CD4-positive, alpha-beta T cell treated with Interleukin-15 for 1 hour (primary cell): ENCODE data around the gene PDE6B.
A peak's percentile ranks its signal among the peaks of the same experiment; 100 is the strongest.
"Not testable (repeated sequence)": the region's sequence is repeated elsewhere in the genome, so short reads cannot be mapped to it uniquely, and the experiment has no call there.

ENCODE experiments used
- DNase-seq: peaks from one replicate; pipeline ENCODE4 v3.0.0-alpha.2; 2020

Gene PDE6B

GRCh38 chr4:658681-659667, 33.6 kb downstream of the PDE6B start:
- DNase-seq = peak; percentile 10

DNA sequence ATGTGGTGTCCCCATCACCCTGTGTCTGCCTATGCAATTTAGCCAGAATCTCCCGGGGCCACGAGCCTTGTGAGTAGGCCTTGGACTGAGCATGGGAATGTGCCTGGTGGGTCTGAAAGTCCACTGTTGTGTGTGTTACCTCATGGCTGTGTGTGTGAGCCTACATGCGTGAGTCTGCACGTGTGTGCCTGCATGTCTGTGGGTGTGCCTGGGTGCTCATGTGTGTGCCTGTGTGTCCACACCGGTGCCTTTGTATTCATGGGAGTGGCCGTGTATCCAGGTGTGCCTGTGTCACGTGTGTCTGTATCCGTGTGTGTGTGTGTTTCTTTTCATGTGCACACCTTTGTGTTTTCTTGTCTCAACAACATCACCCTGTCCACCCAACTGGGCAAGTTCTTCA, 34.5 kb downstream of the PDE6B start:
- peak; percentile 4 for DNase-seq

DNA sequence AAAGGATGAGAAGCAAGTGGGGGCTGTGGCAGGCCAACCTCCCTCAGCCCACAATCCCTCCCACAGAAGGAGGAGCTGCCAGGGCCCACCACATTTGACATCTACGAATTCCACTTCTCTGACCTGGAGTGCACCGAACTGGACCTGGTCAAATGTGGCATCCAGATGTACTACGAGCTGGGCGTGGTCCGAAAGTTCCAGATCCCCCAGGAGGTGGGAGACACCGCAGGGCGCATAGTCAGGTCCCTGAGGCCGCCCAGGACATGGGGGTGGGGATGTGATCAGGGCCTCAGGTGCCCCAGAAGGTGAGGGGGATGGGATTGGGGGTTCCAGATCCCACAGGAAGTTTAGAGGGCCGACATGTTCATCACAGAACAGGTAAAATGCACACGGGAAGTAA, 35.0 kb downstream of the PDE6B start:
- DNase-seq = peak; percentile 0

DNA sequence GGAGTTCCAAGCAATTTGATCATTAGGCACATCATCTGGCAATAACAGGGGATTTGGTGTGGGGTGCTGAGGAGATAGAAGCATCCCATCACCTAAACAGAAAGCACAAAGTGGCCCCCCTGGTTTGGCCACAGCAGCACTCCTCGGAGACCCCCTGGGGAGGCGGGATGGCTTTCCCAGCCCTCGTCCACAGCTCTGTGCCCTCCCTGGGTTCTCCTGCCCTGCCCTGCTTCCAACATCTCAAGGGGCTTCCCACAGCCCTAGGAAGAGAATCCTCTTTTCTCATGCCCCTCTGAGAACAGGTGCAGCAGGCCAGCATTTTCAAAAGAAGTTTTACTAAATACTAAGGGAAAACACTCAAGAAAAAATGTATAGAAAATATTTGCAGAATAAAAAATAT, 35.9 kb downstream of the PDE6B start:
- peak; percentile 11 for DNase-seq

DNA sequence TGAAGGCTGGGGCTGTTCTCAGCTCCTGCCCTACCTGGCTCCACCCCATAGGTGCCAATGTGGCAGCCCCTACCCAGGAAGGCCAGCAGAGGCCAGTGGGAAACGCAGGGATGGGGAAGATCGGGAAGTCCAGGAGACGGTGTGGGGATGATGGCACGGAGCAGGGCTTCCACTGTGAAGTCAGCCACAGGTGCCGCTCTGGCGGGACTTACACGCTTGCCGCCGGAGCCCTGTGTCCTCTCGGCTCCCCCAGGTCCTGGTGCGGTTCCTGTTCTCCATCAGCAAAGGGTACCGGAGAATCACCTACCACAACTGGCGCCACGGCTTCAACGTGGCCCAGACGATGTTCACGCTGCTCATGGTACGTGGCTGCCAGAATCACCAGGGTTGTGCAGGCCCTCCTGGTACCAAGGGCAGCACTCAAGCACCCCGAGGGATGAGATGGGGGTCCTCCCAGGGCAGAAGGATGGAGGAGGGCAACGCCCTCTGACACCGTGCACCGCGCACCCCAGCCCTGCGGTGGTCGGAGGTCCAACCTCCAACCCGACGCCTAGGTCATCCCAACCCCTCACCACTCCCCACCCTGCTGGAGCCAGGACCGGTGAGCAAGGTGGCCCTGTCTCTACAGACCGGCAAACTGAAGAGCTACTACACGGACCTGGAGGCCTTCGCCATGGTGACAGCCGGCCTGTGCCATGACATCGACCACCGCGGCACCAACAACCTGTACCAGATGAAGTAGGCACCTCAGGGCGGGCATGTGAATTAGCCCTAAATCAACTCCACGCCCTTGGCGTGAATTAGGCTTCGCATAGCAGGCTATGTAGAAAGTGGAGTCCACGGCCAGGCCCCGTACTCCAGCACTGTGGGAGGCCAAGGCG, 36.7 kb downstream of the PDE6B start:
- peak; percentile 16 for DNase-seq

- peak; percentile 14 for DNase-seq
Observed at GRCh38 chr4:663046-663437, 37.7 kb downstream of the PDE6B start.

- peak; percentile 79 for DNase-seq
Observed at GRCh38 chr4:663438-664428, 38.4 kb downstream of the PDE6B start.

DNA sequence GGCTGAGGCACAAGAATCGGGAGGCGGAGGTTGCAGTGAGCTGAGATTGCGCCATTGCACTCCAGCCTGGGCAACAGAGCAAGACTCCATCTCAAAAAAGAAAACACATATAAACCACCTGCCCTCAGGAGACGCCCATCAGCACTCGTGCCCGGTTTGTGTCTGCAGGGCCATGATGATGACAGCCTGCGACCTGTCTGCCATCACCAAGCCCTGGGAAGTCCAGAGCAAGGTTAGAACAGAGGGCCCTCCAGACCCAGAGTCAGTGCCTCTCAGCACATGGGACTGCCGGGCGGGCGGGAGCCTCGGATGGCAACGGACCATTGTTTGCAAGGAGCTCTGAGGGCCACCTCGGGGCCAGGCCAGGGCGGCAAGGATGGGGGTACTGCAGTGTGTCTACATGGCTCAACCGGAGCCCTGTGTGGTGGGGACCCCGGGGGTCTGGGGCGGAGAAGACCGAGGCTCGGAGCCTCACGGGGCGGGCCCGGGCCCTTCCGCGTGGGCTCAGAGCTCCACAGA, 39.4 kb downstream of the PDE6B start:
- peak; percentile 13 for DNase-seq

- peak; percentile 10 for DNase-seq
Observed at GRCh38 chr4:665381-665750, 40.0 kb downstream of the PDE6B start.

- no peak for DNase-seq
Observed at GRCh38 chr4:665751-666435, 40.5 kb downstream of the PDE6B start.

- no peak for DNase-seq
Observed at GRCh38 chr4:666436-666810, 41.0 kb downstream of the PDE6B start.

GRCh38 chr4:666822-667544, 41.6 kb downstream of the PDE6B start:
- DNase-seq = no peak

- DNase-seq = no peak
Observed at GRCh38 chr4:667545-667925, 42.2 kb downstream of the PDE6B start.

DNA sequence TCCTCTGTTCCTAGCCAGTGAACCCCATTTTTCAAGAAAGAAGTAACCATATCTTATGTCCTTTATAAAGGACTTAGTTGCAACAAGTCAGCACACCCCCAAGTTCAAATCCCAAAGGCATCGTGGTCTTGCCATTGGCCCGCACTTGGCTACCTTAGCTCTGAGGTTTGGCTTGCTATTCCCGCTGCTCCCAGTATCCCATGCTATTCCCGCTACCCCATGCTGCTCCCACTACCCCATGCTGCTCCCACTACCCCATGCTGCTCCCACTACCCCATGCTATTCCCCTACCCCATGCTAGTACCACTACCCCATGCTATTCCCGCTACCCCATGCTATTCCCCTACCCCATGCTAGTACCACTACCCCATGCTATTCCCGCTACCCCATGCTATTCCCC, 42.8 kb downstream of the PDE6B start:
- DNase-seq = not testable (repeated sequence)

DNA sequence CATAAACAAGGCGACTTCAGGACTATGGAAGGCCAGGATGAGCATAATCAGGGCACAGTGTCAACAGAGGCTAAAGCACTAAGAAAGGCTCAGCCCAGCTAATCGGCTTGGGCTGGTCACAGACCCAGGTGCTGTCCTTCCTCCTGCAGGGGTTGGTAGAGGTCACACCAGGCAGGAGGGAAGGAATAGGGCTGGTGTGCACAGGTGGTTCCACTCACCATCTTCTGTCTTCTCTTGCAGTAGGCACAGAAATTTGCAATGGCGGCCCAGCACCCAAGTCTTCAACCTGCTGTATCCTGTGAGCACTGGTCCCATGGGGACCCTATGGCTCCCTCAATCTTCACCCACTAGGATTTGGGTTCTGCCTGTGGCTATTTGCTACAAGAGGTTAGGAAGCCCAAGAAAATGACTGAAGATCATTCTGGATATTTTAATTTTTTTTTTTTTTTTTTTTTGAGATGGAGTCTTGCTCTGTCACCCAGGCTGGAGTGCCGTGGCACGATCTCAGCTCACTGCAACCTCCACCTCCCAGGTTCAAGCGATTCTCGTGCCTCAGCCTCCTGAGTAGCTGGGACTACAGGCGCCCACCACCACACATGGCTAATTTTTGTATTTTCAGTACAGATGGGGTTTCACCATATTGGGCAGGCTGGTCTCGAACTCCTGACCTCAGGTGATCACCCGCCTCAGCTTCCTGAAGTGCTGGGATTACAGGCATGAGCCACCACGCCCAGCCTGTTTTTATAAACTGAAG, 44.6 kb downstream of the PDE6B start:
- DNase-seq = not testable (repeated sequence)

DNA sequence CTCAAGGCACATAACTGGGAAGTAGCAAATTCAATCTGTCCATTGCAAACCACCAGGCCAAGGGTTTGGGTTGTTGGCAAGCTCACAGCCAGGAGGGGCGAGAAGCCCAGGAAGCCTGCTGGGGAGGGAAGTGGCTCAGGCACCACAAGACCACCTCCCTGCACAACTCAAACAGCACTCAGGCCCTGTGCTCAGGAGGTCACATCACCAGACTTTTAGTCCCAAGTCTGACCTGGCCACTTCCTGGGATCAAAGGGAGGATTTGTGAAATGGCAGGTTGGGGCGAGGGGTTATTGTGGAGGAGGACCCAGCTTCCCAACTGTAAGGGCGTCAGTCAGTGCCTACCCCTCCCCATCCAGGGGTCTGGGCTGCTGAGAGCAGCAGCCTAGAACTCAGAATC, 46.4 kb downstream of the PDE6B start:
- DNase-seq = no peak

- no peak for DNase-seq
Observed at GRCh38 chr4:673349-674091, 48.1 kb downstream of the PDE6B start.

GRCh38 chr4:674172-675035, 49.0 kb downstream of the PDE6B start, which contains the start of the genes ATP5ME and MYL5:
Gene ATP5ME (minus strand): TSS chr4:674276. CDS start chr4:674247, 29 bp downstream.
Gene MYL5 (plus strand): TSS chr4:674542. CDS start chr4:678027, 3,485 bp downstream.
- peak; percentile 98 for DNase-seq
